T-helper 1 cell (primary cell): ENCODE results near the gene PSAP.
"Not testable (repeated sequence)": the region's sequence is repeated elsewhere in the genome, so short reads cannot be mapped to it uniquely, and the experiment has no call there.

Source experiments
- DNase-seq, 5 donors: peaks; one replicate each; pipeline ENCODE4 v3.0.0-alpha.2; 2012 to 2020

Gene PSAP

GRCh38 chr10:71873582-71874211 lies 22.6 kb upstream of the PSAP start:
- no peak for DNase-seq

GRCh38 chr10:71869601-71870000 lies 18.6 kb upstream of the PSAP start:
- DNase-seq = not testable (repeated sequence)

GRCh38 chr10:71868192-71868697 lies 17.2 kb upstream of the PSAP start:
- no peak for DNase-seq

- no peak for DNase-seq
Observed at GRCh38 chr10:71865561-71866041, 14.6 kb upstream of the PSAP start.

- no peak for DNase-seq
Observed at GRCh38 chr10:71864911-71865361, 13.9 kb upstream of the PSAP start.

- no peak for DNase-seq
Observed at GRCh38 chr10:71863203-71863602, 12.2 kb upstream of the PSAP start.

- DNase-seq = peak in 1 of 5 donors; percentile 64
Observed at GRCh38 chr10:71860243-71861029, 9.4 kb upstream of the PSAP start.

- DNase-seq = no peak
Observed at GRCh38 chr10:71857934-71858890, 7.2 kb upstream of the PSAP start.

GRCh38 chr10:71856619-71857018 lies 5.6 kb upstream of the PSAP start:
- DNase-seq = no peak

- no peak for DNase-seq
Observed at GRCh38 chr10:71854031-71854430, 3.0 kb upstream of the PSAP start.

GRCh38 chr10:71852355-71852937 lies 1.4 kb upstream of the PSAP start:
- no peak for DNase-seq

GRCh38 chr10:71851465-71852095 lies 529 bp upstream of the PSAP start:
- DNase-seq = not testable (repeated sequence)

GRCh38 chr10:71850021-71850742 lies 869 bp downstream of the PSAP start:
- no peak for DNase-seq

- no peak for DNase-seq
Observed at GRCh38 chr10:71849461-71849908, 1.6 kb downstream of the PSAP start.

GRCh38 chr10:71848325-71849275 lies 2.5 kb downstream of the PSAP start:
- DNase-seq = no peak

- no peak for DNase-seq
Observed at GRCh38 chr10:71847418-71847817, 3.6 kb downstream of the PSAP start.

- DNase-seq = no peak
Observed at GRCh38 chr10:71846816-71847215, 4.2 kb downstream of the PSAP start.

GRCh38 chr10:71845410-71846405 lies 5.3 kb downstream of the PSAP start:
- no peak for DNase-seq

GRCh38 chr10:71844695-71845094 lies 6.4 kb downstream of the PSAP start:
- no peak for DNase-seq
